NCI-H524 treated with DMSO at 0.1 percent for 48 hours (cell line): ENCODE data around the gene EEF1AKMT1.
"Not testable (repeated sequence)": the region's sequence is repeated elsewhere in the genome, so short reads cannot be mapped to it uniquely, and the experiment has no call there.

Experiments
- DNase-seq: peaks from one replicate; lab custom pipeline; 2025; lab: John Stamatoyannopoulos, UW

The EEF1AKMT1 gene

GRCh38 chr13:20696073-20696472 is 77.7 kb downstream of the EEF1AKMT1 start:
- DNase-seq: no peak

- no peak for DNase-seq
Observed at GRCh38 chr13:20691616-20692015, 82.1 kb downstream of the EEF1AKMT1 start.

- no peak for DNase-seq
Observed at GRCh38 chr13:20689291-20689690, 84.5 kb downstream of the EEF1AKMT1 start.

GRCh38 chr13:20686863-20687579 is 86.7 kb downstream of the EEF1AKMT1 start:
- DNase-seq: no peak

- DNase-seq: no peak
Observed at GRCh38 chr13:20686167-20686566, 87.6 kb downstream of the EEF1AKMT1 start.

GRCh38 chr13:20685092-20685491 is 88.7 kb downstream of the EEF1AKMT1 start:
- DNase-seq: no peak

GRCh38 chr13:20684546-20684945 is 89.2 kb downstream of the EEF1AKMT1 start:
- DNase-seq: no peak

GRCh38 chr13:20684041-20684440 is 89.7 kb downstream of the EEF1AKMT1 start:
- no peak for DNase-seq

GRCh38 chr13:20682061-20682460 is 91.7 kb downstream of the EEF1AKMT1 start:
- DNase-seq: no peak

- not testable (repeated sequence) for DNase-seq
Observed at GRCh38 chr13:20681481-20681880, 92.3 kb downstream of the EEF1AKMT1 start.

- no peak for DNase-seq
Observed at GRCh38 chr13:20680416-20681080, 93.2 kb downstream of the EEF1AKMT1 start.

- DNase-seq: no peak
Observed at GRCh38 chr13:20679879-20680278, 93.9 kb downstream of the EEF1AKMT1 start.
